ENCODE results near the gene NOG.

The NOG gene

DNA sequence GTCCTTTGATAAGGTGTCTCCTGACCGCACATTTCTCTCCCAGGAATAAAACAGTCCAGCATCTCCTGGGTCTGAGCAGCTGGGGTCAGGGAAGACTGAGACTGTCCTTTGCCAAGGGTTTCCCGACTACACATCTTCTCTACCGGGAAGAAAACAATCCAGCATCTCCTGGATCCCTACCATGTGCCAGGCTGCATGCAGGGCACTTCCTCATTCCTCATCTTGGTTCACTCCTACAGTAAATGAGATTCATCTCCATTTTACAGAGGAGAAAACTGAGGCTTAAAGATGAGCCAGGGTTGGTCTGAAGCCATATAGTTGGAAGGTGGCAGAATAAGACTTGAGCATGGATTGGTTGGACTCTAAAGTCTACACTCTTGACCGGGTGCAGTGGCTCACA, 36.7 kb downstream of the NOG start:
- Histone ChIP-seq H3K9me3 (ENCODE audit: insufficient read depth, low read depth, low read length) (no peaks in the 10 kb centered on the region), H4K20me1 (ENCODE audit: insufficient read depth, low read length, poor library complexity, severe bottlenecking) (no peaks in the 10 kb centered on the region), H3K9me2 (replicated peaks; ENCODE audit: low read depth, low read length) (no peaks in the 10 kb centered on the region), H3K36me3 (ENCODE audit: insufficient read depth, low read length) (no peaks in the 10 kb centered on the region), H3K9ac (ENCODE audit: low read depth, low read length, poor library complexity, severe bottlenecking) (no peak overlapping the region), H2AFZ (ENCODE audit: low read length) (no peak overlapping the region), H3K79me2 (ENCODE audit: insufficient read depth, low read length) (no peaks in the 10 kb centered on the region), H3K4me2 (ENCODE audit: low read depth, low read length, poor library complexity, severe bottlenecking) (no peak overlapping the region), H3K4me3 (ENCODE audit: low read length, poor library complexity, severe bottlenecking) (no peak overlapping the region), H3K4me1 (ENCODE audit: insufficient read depth, low read length, poor library complexity, severe bottlenecking) (no peaks in the 10 kb centered on the region), H3F3A (ENCODE audit: low read depth) (no peaks in the 10 kb centered on the region), H3K27me3 (ENCODE audit: insufficient read depth, low read length, poor library complexity, severe bottlenecking) (no peaks in the 10 kb centered on the region)
- no peak for TF ChIP-seq EZH2phosphoT487 (IDR thresholded peaks at IDR 0.05; ENCODE audit: borderline replicate concordance)
- TF ChIP-seq, protein P1, sequence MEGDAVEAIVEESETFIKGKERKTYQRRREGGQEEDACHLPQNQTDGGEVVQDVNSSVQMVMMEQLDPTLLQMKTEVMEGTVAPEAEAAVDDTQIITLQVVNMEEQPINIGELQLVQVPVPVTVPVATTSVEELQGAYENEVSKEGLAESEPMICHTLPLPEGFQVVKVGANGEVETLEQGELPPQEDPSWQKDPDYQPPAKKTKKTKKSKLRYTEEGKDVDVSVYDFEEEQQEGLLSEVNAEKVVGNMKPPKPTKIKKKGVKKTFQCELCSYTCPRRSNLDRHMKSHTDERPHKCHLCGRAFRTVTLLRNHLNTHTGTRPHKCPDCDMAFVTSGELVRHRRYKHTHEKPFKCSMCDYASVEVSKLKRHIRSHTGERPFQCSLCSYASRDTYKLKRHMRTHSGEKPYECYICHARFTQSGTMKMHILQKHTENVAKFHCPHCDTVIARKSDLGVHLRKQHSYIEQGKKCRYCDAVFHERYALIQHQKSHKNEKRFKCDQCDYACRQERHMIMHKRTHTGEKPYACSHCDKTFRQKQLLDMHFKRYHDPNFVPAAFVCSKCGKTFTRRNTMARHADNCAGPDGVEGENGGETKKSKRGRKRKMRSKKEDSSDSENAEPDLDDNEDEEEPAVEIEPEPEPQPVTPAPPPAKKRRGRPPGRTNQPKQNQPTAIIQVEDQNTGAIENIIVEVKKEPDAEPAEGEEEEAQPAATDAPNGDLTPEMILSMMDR (conservative IDR thresholded peaks at IDR 0.05; ENCODE audit: low read length): no peak

DNA sequence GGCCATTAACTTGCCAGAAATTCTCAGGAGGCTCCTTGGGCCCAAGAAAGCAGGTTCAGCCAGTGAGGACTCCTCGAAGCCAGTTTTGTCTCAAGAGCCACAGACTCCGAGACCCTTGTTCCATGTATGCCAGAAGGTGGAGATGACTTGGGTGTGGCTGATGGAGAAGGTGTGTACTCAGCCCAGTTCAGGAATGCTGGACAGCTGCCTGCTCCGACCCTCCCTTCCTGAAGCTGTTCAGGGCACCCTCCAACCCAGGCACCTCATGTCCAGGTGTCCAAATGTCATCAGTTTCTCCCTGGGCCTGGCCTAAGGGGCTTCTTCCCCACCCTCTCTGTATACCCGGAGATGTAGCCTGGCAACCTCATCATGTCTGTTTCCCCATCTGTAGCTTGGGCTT, 40.2 kb downstream of the NOG start:
- Histone ChIP-seq H3K27me3 (ENCODE audit: insufficient read depth, low read length, poor library complexity, severe bottlenecking) (no peaks in the 10 kb centered on the region), H4K20me1 (ENCODE audit: insufficient read depth, low read length, poor library complexity, severe bottlenecking) (no peaks in the 10 kb centered on the region), H3K79me2 (ENCODE audit: insufficient read depth, low read length) (no peaks in the 10 kb centered on the region)

DNA sequence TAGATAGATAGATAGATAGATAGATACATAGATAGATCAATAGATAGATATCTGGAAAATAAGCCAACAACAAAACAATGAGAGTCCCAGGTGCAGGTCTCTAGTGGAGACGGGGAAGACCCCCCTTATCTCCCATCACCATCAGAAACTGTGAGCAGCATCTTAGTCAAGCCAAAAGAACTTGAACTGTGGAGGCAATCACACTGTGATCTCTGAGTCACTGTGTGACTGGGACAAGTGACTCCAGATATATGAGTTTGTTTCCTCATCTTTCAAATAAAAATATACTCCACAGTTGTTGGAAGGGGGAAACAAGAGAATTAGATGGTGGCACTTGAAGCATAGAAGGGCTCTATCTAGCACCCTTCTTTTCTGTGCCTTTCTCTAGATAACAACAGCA, 42.1 kb downstream of the NOG start:
- Histone ChIP-seq H3F3A (ENCODE audit: low read depth) (no peaks in the 10 kb centered on the region), H3K9ac (ENCODE audit: low read depth, low read length, poor library complexity, severe bottlenecking) (no peak overlapping the region), H3K36me3 (ENCODE audit: insufficient read depth, low read length) (no peaks in the 10 kb centered on the region), H3K4me1 (ENCODE audit: insufficient read depth, low read length, poor library complexity, severe bottlenecking) (no peaks in the 10 kb centered on the region), H4K20me1 (ENCODE audit: insufficient read depth, low read length, poor library complexity, severe bottlenecking) (no peaks in the 10 kb centered on the region), H3K27me3 (ENCODE audit: insufficient read depth, low read length, poor library complexity, severe bottlenecking) (no peaks in the 10 kb centered on the region), H3K9me3 (ENCODE audit: insufficient read depth, low read depth, low read length) (no peaks in the 10 kb centered on the region), H2AFZ (ENCODE audit: low read length) (no peak overlapping the region), H3K9me2 (replicated peaks; ENCODE audit: low read depth, low read length) (no peaks in the 10 kb centered on the region), H3K4me2 (ENCODE audit: low read depth, low read length, poor library complexity, severe bottlenecking) (no peak overlapping the region), H3K4me3 (ENCODE audit: low read length, poor library complexity, severe bottlenecking) (no peak overlapping the region), H3K79me2 (ENCODE audit: insufficient read depth, low read length) (no peaks in the 10 kb centered on the region)
- TF ChIP-seq, protein P1 (conservative IDR thresholded peaks at IDR 0.05; ENCODE audit: low read length): no peak
- no peak for TF ChIP-seq EZH2phosphoT487 (IDR thresholded peaks at IDR 0.05; ENCODE audit: borderline replicate concordance)

More for the DNA sequence above, 40.2 kb downstream of the NOG start:
- Histone ChIP-seq H3K9ac (ENCODE audit: low read depth, low read length, poor library complexity, severe bottlenecking) (no peak overlapping the region), H3K36me3 (ENCODE audit: insufficient read depth, low read length) (no peaks in the 10 kb centered on the region), H3F3A (ENCODE audit: low read depth) (no peaks in the 10 kb centered on the region), H3K4me1 (ENCODE audit: insufficient read depth, low read length, poor library complexity, severe bottlenecking) (no peaks in the 10 kb centered on the region), H3K9me3 (ENCODE audit: insufficient read depth, low read depth, low read length) (no peaks in the 10 kb centered on the region), H3K9me2 (replicated peaks; ENCODE audit: low read depth, low read length) (no peaks in the 10 kb centered on the region), H2AFZ (ENCODE audit: low read length) (no peak overlapping the region), H3K4me3 (ENCODE audit: low read length, poor library complexity, severe bottlenecking) (no peak overlapping the region), H3K4me2 (ENCODE audit: low read depth, low read length, poor library complexity, severe bottlenecking) (no peak overlapping the region)
- TF ChIP-seq, protein P1 (conservative IDR thresholded peaks at IDR 0.05; ENCODE audit: low read length): no peak
- no peak for TF ChIP-seq EZH2phosphoT487 (IDR thresholded peaks at IDR 0.05; ENCODE audit: borderline replicate concordance)

Measured in Loucy (cell line).